HepG2 (cell line): ENCODE results near the gene PEX10. TPM values are rescaled to one million over a fixed set of nuclear protein-coding genes. Genes with fewer than 3 reads are reported as not detected.

ENCODE experiments used
- NFKBIZ ChIP-seq: IDR thresholded peaks from 2 replicates; pipeline ENCODE4 v1.6.1; 2018; ENCODE audit warnings: missing genetic modification reagents, missing compliant biosample characterization
- ZNF678 ChIP-seq: sonication (generic); formaldehyde crosslinking; IDR thresholded peaks from 2 replicates; pipeline ENCODE4 v1.4.0; 2020; ENCODE audit warnings: mild to moderate bottlenecking, missing genetic modification reagents
- ZSCAN30 ChIP-seq: sonication (generic); formaldehyde crosslinking; IDR thresholded peaks from 2 replicates; pipeline ENCODE4 v1.5.0; 2020; ENCODE audit warnings: mild to moderate bottlenecking, missing genetic modification reagents
- polyA plus RNA-seq, 8 experiments: library from polyadenylated mRNA; depleted of rRNA in 3 of 8; stranded (reverse) in 7 of 8; unstranded in 1 of 8; fragments of >200 nt; fragmentation: Illumina TruSeq in 4 of 8; extraction: Trizol in 4 of 8; gene quantifications; 2 replicates each; pipeline versions ENCODE4 v1.2.1 to v1.2.3, GENCODE V29; 2011 to 2016; ENCODE audit warnings: low read depth in 4 of 8, missing spikeins in 1 of 8, mixed read lengths in 1 of 8; ENCODE audit not compliant: insufficient read depth in 1 of 8
- total RNA-seq, 5 experiments: library from RNA; depleted of rRNA; stranded (reverse); fragments of >200 nt; fragmentation: Illumina TruSeq; extraction: Trizol; gene quantifications; 2 replicates each; pipeline ENCODE4 v1.2.3, GENCODE V29; 2016; ENCODE audit warnings: low read depth in 1 of 5
- TF ChIP-seq, protein P1 (sequence below): sonication (generic); IDR thresholded peaks from 2 replicates; pipeline ENCODE4 v1.6.1; 2016; ENCODE audit warnings: low read depth, borderline replicate concordance
- TF ChIP-seq, protein P2 (sequence below): sonication (generic); formaldehyde crosslinking; IDR thresholded peaks from 2 replicates; pipeline ENCODE4 v1.4.0; 2020; ENCODE audit warnings: missing genetic modification reagents
- TF ChIP-seq, protein P3 (sequence below), 2 experiments: sonication (generic) in 1 of 2; formaldehyde crosslinking in 1 of 2; IDR thresholded peaks; 2 replicates each; pipeline versions ENCODE4 v1.6.1 to v1.9.0; 2014 to 2022; ENCODE audit warnings: antibody characterized with exemption in 1 of 2, borderline replicate concordance in 1 of 2, inconsistent platforms in 1 of 2, low read depth in 1 of 2, missing genetic modification reagents in 1 of 2
- TF ChIP-seq, protein P4 (sequence below): fragments of 450-650 bp; IDR thresholded peaks from 2 replicates; pipeline ENCODE4 v1.6.1; 2017

PEX10 gene
- total and polyA plus RNA-seq, 2 of the 13 experiments (the other 11 are each of a cell fraction or from before 2014, with no cell fraction given), result 16.1 to 39.6 TPM

DNA sequence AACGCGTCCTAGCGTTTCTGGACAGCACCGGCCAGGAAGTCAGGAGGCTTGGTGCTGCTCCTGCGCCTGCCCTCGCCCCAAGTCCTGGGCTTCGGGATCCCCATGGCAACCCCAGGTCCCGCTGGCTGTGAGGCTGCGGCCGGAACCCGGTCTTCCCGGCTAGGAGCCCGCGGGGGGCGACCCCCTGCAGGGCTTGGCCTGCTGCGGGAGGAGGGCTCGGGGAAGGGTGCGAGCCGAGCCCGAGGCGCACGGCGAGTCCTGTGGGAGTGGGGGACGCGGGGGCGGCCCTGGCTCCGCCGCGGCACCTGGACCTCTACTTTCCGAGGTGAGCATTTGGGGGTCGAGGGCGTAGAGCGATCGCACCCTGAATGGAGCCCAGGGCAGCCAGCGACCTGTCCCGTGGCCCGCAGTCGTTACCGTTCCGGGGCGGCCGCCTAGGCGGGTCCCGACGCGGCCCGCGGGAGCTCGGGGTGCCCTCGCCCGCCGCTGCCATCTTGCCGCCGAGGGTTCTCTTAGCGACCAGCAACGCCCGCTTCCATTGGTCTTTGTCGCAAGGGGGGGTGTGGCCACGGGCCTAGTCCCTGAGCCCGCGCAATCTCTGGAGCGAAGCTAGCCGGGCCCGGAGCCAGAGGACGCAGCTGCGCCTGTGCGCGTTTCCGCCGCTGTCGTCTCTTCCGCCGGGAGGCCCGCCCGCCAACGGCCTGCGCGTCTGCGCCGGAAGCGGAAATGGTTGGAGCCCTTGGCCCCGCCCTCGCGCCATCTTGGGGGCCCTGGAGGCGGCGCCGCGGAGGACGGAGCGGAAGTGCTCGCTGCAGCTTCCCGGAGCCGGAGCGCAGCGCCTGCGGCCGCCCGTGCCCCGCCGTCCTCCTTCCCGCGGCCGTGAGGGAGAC, 21.1 kb downstream of the PEX10 start, which contains the start of the genes MORN1 and RER1 (continued):
- TF ChIP-seq, protein P1, sequence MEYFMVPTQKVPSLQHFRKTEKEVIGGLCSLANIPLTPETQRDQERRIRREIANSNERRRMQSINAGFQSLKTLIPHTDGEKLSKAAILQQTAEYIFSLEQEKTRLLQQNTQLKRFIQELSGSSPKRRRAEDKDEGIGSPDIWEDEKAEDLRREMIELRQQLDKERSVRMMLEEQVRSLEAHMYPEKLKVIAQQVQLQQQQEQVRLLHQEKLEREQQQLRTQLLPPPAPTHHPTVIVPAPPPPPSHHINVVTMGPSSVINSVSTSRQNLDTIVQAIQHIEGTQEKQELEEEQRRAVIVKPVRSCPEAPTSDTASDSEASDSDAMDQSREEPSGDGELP, result peak; percentile 75; the same call in 1 of the 2 replicates
- TF ChIP-seq NFKBIZ (CRISPR knock-in tag) (no peak), ZNF678 (CRISPR knock-in tag) (no peak), ZSCAN30 (CRISPR knock-in tag) (no peak)
- TF ChIP-seq, protein P2, sequence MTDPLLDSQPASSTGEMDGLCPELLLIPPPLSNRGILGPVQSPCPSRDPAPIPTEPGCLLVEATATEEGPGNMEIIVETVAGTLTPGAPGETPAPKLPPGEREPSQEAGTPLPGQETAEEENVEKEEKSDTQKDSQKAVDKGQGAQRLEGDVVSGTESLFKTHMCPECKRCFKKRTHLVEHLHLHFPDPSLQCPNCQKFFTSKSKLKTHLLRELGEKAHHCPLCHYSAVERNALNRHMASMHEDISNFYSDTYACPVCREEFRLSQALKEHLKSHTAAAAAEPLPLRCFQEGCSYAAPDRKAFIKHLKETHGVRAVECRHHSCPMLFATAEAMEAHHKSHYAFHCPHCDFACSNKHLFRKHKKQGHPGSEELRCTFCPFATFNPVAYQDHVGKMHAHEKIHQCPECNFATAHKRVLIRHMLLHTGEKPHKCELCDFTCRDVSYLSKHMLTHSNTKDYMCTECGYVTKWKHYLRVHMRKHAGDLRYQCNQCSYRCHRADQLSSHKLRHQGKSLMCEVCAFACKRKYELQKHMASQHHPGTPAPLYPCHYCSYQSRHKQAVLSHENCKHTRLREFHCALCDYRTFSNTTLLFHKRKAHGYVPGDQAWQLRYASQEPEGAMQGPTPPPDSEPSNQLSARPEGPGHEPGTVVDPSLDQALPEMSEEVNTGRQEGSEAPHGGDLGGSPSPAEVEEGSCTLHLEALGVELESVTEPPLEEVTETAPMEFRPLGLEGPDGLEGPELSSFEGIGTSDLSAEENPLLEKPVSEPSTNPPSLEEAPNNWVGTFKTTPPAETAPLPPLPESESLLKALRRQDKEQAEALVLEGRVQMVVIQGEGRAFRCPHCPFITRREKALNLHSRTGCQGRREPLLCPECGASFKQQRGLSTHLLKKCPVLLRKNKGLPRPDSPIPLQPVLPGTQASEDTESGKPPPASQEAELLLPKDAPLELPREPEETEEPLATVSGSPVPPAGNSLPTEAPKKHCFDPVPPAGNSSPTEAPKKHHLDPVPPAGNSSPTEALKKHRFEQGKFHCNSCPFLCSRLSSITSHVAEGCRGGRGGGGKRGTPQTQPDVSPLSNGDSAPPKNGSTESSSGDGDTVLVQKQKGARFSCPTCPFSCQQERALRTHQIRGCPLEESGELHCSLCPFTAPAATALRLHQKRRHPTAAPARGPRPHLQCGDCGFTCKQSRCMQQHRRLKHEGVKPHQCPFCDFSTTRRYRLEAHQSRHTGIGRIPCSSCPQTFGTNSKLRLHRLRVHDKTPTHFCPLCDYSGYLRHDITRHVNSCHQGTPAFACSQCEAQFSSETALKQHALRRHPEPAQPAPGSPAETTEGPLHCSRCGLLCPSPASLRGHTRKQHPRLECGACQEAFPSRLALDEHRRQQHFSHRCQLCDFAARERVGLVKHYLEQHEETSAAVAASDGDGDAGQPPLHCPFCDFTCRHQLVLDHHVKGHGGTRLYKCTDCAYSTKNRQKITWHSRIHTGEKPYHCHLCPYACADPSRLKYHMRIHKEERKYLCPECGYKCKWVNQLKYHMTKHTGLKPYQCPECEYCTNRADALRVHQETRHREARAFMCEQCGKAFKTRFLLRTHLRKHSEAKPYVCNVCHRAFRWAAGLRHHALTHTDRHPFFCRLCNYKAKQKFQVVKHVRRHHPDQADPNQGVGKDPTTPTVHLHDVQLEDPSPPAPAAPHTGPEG, result 0 out of 2 replicates have a peak, but pooled peaks have one; percentile 24
- TF ChIP-seq, protein P3, sequence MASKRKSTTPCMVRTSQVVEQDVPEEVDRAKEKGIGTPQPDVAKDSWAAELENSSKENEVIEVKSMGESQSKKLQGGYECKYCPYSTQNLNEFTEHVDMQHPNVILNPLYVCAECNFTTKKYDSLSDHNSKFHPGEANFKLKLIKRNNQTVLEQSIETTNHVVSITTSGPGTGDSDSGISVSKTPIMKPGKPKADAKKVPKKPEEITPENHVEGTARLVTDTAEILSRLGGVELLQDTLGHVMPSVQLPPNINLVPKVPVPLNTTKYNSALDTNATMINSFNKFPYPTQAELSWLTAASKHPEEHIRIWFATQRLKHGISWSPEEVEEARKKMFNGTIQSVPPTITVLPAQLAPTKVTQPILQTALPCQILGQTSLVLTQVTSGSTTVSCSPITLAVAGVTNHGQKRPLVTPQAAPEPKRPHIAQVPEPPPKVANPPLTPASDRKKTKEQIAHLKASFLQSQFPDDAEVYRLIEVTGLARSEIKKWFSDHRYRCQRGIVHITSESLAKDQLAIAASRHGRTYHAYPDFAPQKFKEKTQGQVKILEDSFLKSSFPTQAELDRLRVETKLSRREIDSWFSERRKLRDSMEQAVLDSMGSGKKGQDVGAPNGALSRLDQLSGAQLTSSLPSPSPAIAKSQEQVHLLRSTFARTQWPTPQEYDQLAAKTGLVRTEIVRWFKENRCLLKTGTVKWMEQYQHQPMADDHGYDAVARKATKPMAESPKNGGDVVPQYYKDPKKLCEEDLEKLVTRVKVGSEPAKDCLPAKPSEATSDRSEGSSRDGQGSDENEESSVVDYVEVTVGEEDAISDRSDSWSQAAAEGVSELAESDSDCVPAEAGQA (IDR thresholded peaks at IDR 0.05; ENCODE audit: low read depth), result peak; percentile 75
- TF ChIP-seq, protein P3 (CRISPR knock-in tag; IDR thresholded peaks at IDR 0.05; ENCODE audit: borderline replicate concordance), result no peak
- TF ChIP-seq, protein P4, sequence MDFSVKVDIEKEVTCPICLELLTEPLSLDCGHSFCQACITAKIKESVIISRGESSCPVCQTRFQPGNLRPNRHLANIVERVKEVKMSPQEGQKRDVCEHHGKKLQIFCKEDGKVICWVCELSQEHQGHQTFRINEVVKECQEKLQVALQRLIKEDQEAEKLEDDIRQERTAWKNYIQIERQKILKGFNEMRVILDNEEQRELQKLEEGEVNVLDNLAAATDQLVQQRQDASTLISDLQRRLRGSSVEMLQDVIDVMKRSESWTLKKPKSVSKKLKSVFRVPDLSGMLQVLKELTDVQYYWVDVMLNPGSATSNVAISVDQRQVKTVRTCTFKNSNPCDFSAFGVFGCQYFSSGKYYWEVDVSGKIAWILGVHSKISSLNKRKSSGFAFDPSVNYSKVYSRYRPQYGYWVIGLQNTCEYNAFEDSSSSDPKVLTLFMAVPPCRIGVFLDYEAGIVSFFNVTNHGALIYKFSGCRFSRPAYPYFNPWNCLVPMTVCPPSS, result no peak
